AG09319 (cell line): ENCODE measurements around the gene NTNG1.

ENCODE experiments used
- DNase-seq: peaks from one replicate; pipeline ENCODE4 v3.0.0-alpha.2; 2010; ENCODE audit warnings: low read depth; ENCODE audit errors: extremely low read depth
- TF ChIP-seq, protein P1 (sequence below): IDR thresholded peaks from 2 replicates; pipeline ENCODE4 v1.5.1; 2011; ENCODE audit warnings: low read depth, mild to moderate bottlenecking, inconsistent platforms, low read length, moderate library complexity

NTNG1 gene

DNA sequence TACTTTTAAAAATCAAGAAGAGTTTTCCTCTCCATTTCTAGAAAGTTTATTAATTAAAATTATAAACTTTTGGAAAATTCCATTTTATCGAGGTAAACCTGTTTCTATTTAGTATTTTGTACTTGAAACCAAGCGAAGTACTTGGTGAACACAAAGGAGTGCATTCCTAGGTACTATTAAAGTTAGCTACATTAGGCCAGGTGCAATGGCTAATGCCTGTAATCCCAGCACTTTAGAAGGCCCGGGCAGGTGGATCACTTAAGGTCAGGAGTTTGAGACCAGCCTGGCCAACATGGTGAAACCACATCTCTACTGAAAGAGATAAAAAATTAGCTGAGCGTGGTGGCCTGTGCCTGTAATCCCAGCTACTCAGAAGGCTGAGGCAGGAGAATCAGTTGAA is 292.2 kb downstream of the NTNG1 start:
- TF ChIP-seq, protein P1, sequence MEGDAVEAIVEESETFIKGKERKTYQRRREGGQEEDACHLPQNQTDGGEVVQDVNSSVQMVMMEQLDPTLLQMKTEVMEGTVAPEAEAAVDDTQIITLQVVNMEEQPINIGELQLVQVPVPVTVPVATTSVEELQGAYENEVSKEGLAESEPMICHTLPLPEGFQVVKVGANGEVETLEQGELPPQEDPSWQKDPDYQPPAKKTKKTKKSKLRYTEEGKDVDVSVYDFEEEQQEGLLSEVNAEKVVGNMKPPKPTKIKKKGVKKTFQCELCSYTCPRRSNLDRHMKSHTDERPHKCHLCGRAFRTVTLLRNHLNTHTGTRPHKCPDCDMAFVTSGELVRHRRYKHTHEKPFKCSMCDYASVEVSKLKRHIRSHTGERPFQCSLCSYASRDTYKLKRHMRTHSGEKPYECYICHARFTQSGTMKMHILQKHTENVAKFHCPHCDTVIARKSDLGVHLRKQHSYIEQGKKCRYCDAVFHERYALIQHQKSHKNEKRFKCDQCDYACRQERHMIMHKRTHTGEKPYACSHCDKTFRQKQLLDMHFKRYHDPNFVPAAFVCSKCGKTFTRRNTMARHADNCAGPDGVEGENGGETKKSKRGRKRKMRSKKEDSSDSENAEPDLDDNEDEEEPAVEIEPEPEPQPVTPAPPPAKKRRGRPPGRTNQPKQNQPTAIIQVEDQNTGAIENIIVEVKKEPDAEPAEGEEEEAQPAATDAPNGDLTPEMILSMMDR, result no peak
- DNase-seq, result no peak

DNA sequence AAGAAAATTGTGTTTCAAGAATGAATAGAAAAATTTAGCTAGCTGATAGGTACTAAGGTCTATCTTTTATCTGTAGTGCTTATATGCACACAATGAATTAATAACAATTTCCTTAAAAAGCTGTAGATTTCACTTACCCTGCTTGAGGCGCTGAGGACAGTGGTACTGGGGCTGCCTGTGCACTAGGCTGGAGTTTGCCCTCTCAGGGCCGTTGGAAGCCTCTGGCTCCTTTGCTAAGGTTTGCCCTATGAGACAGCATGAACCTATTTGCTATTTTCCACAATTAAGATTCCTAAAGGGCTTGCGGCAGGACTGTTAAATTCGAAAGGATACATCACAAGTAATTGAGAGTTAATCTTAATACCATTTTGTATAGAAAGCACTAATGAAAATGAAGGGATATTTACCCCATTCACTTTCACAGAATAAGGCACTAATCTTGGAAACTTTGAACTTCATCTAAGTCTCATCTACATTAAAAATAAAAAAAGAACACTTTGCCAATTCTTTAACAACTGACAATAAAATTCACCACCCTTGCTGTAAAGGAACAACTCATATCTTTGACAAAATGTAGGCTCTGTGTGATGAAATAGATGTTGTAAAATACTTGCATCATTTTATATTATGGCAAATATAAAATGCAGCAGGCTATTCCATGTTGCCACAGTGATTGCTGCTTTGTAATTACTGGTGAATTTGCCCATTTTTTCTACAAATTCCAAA is 293.0 kb downstream of the NTNG1 start:
- TF ChIP-seq, protein P1, result no peak
- no peak for DNase-seq

DNA sequence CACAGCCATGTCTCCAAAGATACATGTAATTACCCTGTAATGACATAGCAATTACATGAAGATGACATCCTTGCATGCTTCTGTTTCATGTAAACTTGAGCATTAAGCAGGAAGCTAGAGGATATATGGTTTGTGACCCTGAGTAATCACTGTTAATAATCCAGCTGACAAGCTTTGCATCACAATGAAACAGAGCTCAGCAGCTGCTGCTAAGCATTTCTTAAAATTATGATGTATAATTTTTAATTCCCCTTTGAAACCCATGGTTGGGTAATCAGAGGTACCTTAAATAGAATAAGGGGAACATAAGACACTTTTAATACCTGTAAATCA is 293.5 kb downstream of the NTNG1 start:
- TF ChIP-seq, protein P1, result no peak
- DNase-seq, result no peak

DNA sequence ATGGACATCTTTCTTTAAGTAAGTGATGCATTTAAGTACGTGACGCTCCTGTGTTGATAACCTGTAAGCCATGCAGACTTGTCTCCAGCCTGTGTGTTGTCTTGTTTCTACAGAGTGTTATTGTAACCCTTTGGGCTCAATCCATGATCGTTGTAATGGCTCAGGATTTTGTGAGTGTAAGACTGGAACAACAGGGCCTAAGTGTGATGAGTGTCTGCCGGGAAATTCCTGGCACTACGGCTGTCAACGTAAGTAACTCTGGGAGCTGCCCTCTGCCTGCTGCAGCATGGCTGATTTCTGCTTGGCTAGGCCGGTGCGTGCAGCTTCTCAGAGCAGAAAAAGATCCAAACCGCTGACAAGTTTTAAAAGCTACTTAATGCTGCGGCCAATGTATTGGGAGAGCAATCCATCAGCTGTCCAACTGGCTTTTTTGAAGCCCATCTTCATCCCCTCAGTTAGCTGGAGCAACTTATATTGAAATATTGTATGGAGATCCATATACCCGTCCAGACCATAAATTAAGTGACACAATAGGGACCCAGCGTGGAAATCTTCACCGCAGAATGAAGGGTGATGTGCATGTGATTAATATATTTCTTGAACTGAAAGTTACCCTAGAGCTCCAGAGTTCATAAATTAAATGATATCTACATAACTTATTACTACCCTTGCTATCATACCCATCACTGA is 295.9 kb downstream of the NTNG1 start:
- TF ChIP-seq, protein P1, result no peak
- no peak for DNase-seq

DNA sequence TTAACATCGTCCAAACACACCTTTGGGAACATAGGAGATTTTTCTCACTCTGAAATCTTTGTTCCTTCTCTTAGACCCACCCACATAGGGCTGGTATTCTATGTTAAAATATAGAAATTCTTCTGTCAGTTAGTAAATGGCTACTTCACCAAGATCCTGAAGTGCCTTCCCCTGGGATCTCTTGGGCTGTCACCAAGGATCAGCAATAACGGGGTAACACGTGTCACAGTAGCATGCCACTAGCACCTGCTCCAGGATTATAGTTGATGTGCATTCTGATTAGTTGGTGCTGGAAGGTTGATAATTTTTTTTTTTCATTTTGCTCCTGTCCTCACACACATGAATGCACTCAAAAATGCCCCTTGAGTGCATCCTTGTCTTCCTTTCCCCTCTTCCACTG is 298.7 kb downstream of the NTNG1 start:
- TF ChIP-seq, protein P1, result no peak
- no peak for DNase-seq

DNA sequence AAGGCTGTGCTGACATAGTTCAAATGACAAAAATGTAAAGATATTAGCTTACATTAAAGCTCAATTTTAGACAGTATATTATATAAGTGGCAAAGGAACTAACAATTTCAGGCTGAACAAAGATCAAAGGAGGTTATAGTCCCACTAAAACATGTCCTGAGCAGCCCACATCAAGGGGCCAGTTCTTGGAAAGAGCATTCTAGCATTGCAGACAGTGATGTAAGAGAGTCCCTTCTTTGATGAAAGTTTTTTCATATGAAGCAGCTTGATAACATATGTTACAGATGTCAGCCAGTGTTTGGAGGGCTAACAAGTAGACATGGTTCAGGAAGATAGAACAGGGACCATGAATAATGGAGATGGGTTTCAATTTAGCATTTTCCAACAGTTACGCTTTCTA is 301.7 kb downstream of the NTNG1 start:
- DNase-seq, result no peak
- TF ChIP-seq, protein P1, result no peak

DNA sequence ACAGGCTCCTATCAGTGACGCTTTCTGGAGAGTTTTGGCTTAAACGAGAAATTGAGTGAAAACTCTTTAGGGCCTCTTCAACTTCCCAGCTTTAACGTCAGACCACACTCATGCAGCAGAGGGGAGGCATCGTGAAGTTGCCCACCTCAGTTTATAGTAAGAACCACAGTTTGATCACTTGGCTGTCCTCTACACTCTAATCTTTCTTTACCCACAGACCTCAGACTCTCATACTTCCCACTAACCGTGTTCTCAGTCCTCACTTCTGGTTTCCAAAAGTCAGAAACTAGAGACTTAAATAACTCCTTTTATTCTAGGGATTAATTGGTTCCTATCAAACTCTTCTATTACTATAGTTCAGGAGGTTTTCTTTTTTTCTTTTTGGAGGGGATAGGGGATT is 302.2 kb downstream of the NTNG1 start:
- TF ChIP-seq, protein P1, result no peak
- DNase-seq, result no peak
